Measurements from ENCODE around the gene NIPAL4. TPM values are rescaled to one million over a fixed set of nuclear protein-coding genes. Genes with fewer than 3 reads are reported as not detected.

The NIPAL4 gene
- polyA plus RNA-seq, 3 donors = 0.32 to 0.62 (median 0.39) TPM

DNA sequence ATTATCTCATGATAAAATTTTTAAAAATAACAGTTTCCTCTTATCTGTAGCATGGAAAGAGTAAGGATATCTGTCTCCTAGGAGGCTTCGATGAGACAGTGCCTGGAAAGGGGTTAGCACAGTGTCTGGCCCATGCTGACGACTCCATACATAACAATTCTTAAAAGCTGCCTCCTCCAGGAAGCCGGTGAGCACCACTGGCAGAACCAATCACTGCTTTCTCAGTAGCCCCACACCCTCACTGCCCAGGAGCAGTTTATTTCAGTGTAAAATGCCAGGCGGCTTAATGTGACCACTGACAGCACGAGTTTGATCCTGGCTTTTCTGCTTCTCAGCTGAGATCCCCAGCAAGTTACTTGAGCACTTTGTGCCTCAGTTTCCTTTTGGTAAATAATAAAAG, 1.2 kb upstream of the NIPAL4 start:
- DNase-seq (ENCODE audit: extremely low read depth in 1 of 11, low read depth in 9 of 11, low spot score in 4 of 11) = no peak

DNA sequence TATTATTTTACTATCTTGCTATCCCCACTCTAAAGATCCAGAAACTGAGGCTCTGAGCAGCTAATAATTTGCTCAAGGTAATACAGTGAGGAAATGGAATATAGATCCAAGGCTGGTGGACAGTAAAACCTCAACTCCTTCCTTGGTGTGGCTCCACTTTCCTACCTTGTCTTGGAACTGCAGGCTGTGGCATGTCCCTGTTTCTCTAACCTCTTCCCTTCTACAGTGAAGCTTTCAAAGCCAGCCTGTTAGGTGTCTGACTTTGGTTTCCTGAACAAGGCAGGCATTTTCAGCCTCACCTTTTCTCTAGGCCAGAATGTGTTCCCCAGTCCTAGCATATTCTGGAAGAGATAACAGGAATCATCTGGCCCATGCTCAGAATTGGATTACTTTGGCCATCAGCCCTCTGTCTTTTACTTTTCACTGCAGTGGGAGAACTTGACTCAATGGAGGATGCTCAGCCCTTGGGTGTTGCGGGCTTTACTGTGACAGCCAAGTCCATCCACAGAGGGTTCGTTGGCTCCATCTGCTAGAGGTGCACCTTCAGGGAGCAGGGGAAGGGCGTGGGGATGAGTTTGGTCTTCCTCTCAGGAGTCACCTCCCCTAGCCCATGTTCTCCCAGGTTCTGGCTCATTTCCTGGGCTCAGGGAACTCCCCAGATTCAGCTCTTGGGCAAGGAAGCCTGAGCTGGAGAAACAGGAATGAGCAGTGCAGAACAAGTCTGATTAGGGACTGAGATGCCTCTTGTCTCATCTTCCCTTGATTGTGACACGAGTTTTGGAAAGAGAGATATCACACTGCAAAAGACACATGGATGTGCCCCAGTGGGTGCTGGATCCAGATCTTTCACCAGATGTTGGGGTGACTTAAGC, 1.1 kb downstream of the NIPAL4 start:
- DNase-seq (ENCODE audit: extremely low read depth in 1 of 11, low read depth in 9 of 11, low spot score in 4 of 11) = no peak

DNA sequence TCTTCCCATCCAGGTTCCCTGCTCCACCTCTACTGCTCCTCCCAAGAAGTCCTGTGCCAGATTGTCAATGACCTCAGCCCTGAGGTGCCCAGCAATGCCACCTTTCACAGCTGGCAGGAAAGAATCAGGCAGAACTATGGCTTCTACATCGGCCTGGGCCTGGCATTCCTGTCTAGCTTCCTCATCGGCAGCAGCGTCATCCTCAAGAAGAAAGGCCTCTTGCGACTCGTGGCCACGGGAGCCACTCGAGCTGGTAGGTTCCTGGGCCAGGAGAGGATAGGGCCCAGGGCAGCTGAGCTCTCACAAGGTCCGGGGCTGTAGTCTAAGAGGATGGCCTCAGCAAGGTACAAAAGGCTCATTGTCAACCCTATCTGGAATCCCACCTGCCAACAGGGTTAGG, 3.1 kb downstream of the NIPAL4 start:
- no peak for DNase-seq (ENCODE audit: extremely low read depth in 1 of 11, low read depth in 9 of 11, low spot score in 4 of 11)

DNA sequence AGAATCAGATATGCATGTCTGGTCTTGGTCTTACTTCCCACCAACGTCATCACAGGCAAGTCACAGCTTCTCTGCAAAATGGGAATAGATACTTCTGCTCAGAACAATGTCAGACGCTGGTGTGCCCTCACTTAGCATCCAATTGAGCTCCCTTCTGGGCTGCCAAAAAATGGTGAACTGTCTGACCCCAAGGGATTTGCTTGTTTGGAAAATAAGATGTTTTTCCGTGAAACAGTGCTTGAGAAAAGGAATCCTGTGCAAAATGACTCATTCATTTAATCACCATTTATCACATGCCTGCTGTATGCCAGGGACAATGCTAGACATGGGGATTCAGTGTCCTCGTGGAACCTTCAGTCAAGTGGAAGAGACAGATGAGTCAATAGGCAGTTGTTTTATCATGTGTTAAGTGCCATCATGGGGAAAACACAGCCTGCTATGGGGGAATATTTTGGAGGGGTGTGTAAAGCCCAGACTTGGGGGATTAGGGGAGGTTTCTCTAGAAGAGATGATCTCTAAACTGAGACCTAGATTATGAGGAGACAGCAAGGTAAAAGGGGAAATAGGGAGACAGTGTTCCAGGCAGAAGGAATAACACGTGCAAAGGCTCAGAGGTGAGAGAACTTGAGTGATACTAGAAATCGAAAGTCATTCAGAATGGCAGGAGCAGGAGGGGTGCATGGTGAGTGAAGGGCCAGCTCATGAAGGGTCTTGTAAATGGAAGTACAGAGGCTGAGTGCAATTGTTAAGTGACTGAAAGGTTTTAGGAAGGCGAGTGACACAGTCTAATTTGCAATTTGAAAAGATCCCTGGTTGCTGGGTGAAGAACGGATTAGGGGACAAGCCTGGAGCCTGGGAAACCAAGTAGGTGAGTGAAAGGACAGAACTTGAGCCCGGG, 3.9 kb downstream of the NIPAL4 start:
- no peak for DNase-seq (ENCODE audit: extremely low read depth in 1 of 11, low read depth in 9 of 11, low spot score in 4 of 11)

DNA sequence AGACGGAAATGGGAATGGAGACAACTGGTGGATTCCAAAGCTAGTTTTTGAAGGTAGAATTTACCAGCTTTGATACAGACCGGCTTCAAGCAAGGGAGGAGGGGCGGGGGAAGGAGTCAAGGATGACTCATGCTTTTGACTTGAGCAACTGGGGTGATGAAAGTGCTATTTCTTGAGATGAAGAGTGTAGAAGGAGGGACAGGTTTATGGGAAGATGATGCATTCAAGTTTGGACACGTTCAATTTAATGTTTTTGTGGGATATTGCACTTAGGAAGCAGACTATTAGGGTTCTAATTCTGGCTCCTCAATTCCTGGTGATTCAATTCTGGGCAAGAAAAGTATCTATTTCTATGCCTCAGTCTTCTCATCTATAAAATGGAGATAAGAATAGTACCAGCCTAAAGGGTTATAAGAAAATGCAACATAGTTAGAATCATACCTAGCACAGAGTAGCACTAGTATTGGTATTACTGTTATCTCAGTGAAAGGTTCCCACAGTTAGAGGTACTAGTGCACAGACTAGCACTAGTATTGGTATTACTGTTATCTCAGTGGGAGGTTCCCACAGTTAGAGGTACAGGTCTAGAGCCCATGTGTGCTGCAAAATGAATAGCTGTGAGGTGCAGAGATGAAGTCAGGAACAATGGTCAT, 4.6 kb downstream of the NIPAL4 start:
- DNase-seq (ENCODE audit: extremely low read depth in 1 of 11, low read depth in 9 of 11, low spot score in 4 of 11) = no peak

DNA sequence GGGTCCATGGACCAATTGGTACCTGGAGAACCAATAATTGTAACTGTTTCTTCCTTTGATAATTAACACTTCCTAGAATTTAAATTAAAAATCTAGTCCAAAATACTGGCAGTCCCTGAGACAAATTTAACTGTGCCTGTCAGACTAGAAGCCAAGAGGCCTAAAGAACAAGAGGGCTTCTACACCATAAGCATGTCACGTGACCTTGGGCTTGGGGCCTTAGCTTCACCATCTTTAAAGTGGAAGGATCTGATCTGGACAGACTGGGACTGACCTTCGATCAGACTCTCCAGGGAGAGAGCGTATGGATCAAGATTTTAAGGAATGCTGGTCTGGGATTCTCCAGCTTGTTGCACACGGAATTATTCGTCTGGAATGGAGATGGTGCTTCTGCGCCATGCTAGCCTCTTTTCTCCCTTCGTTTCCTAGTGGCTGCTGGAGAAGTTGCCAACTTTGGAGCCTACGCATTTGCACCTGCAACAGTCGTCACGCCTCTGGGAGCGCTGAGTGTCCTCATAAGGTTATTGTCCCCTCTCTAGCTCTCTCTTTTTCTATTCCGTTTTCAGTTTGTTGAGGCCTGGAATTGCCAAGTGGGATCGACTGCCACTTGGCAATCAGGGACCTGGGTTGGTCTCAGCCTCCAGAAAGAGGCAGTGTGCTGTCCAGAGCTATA, 8.4 kb downstream of the NIPAL4 start:
- no peak for DNase-seq (ENCODE audit: extremely low read depth in 1 of 11, low read depth in 9 of 11, low spot score in 4 of 11)

DNA sequence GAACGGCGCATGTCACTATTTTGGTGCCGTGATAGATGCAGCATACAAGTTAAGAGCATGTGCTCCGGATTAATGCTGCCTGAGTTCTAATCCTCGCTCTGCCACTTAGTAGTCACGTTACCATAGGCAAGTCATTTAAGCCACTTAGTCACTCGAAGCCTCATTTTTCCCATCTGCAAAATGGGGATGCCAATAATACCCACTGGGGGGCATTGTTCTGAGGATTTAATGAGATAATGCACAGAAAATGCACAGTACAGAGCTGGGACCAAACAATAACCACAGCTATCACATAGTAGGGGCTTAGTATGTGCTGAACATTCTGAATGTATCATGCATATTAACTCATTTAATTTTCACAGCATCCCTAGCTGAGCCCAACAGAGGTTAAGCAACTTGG, 9.1 kb downstream of the NIPAL4 start:
- no peak for DNase-seq (ENCODE audit: extremely low read depth in 1 of 11, low read depth in 9 of 11, low spot score in 4 of 11)

DNA sequence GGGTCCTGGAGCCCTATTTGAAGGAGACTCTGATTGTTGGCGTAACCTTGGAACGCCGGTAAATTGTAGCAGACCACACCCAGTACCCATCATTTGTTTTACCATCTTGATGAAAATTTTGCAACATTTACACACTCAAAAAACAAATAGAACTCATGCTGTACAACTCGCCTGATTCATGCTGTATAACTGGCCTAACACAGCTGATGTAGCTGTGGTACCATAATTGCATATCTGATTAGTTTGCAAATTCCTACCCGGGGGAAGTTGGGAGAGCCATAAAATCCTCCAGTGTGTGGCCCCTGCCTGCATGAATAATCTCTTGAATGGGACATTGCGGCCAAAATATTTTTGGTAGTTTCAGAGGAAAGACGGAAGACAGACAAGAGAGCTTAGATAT, 9.7 kb downstream of the NIPAL4 start:
- DNase-seq (ENCODE audit: extremely low read depth in 1 of 11, low read depth in 9 of 11, low spot score in 4 of 11) = no peak

DNA sequence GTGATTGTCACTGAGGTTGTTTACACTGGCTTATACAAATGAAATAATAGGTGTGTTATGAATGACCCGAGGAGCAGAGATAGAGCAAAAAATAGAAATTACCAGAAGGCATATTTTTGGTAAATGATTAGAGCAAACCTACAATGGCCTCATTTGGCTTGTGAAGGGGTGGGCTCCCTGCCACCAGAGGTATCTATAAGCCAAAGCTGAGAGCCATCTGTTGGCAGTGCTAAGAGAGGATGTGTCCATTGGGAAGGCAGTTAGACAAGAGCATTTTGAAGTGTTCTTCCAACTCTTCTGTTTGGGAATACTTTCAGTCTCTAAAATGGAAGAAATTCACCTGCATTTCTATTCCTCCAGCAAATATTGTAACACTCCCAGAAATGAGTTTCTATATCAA, 10.6 kb downstream of the NIPAL4 start:
- no peak for DNase-seq (ENCODE audit: extremely low read depth in 1 of 11, low read depth in 9 of 11, low spot score in 4 of 11)

DNA sequence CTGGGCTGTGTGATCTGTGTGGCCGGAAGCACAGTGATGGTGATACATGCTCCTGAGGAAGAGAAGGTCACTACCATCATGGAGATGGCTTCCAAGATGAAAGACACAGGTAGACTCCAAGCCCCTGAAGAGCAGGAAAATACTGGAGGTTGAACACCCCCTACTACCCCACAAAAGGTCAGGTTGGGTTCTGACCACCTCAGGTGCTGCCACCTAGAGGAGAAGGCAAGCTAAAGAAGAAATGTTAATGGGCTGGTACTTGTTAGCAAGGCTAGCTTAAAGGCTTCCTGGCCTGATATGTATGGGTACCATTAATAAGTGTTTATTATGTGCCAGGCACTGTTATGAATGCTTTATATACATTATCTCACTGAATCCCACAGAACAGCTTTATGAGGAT, 11.7 kb downstream of the NIPAL4 start:
- no peak for DNase-seq (ENCODE audit: extremely low read depth in 1 of 11, low read depth in 9 of 11, low spot score in 4 of 11)

DNA sequence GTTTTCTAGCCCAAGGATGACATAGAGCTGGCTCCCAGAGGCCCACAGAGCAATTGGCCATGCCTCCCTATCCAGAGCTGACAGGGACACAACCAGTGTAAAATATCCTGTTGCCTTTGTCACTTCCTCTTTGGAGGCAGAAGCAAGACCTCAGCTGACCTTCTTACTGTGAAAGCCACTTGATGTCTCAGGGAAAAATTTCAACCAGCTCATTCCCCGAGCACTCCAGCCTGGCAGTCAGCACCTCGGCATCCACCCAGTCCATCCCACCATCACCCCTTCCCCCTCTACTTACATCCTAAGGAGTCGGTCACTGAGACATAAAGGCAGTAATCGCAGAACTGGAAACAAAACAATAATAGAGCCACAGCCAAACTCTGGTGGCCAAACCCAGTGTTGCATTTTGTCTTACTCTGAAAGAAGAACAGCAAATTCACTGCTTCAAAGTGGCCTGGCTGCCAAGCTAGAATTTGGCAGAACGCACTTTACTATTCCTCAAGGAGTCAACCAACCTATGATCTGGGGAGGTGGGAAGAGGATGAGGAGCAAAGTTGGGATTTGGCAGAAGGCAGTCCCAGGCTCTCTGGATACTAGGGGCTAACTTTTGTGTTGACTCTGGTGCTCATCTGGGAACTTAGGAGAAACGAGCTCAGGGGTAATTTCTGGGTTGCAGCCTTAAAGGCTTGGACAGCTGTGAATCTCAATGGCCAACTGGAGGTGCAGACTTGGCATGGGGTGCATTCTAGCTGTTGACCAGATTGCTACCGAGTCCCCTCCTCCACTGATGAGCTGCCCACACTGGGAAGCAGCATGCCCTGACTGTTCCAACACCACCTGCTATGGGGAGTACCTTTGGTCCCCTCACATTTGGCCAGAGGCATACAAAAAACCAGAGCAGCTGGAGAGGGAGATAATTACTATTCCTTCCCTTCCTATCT, 13.6 kb downstream of the NIPAL4 start:
- DNase-seq (ENCODE audit: extremely low read depth in 1 of 11, low read depth in 9 of 11, low spot score in 4 of 11) = no peak

DNA sequence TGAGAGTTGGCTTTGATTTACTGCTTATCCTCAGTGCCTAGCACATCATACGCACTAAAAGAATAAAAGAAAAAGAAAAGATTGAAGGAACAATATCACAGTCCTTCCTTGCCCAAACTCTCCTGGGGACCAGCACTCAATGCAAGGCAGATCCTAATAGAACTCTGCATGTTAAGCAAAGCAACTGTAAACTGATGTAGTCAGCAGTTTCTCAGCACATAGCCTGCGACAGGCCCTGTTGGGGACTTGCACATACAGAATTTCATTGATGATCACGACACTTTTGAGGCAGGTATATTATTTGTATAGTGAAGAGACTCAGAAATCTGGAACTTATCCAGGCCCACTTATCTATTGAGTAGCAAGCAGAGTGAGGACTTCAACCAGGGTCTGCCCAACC, 15.4 kb downstream of the NIPAL4 start:
- no peak for DNase-seq (ENCODE audit: extremely low read depth in 1 of 11, low read depth in 9 of 11, low spot score in 4 of 11)

DNA sequence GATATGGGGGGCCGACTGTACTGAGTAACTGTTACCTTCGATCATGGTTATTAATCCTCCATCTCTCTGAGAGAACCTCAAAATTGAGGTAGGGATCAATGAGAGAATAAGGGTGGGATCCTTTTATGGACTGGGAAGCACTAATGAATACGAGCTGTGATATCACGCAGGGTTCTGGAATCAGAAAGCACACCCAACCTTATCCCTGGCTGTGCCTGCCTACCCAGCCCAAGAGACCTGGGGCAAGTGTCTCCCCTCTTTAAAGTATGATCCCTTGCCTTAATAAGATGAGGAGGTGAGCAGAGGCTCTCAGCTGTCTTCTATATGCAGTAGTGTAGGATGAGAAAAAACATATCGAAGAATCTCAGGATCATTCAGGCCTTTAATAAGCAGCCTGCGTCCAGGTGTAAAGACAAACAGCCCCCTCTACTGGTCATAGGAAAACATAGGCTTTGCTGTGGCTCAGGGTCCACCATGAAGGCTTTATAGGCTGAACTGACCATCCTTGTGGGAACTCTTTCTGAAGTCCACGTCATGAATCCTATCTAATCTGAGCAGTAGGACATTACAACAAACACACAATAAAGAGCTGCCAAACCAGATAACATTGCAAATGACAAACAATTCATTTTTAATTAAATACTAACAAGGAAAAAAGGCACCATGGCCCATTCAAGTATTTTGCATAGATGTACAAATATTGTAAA, 16.8 kb downstream of the NIPAL4 start:
- DNase-seq (ENCODE audit: extremely low read depth in 1 of 11, low read depth in 9 of 11, low spot score in 4 of 11) = peak in 10 of 11 donors; percentile 33 to 75 (median 54)

DNA sequence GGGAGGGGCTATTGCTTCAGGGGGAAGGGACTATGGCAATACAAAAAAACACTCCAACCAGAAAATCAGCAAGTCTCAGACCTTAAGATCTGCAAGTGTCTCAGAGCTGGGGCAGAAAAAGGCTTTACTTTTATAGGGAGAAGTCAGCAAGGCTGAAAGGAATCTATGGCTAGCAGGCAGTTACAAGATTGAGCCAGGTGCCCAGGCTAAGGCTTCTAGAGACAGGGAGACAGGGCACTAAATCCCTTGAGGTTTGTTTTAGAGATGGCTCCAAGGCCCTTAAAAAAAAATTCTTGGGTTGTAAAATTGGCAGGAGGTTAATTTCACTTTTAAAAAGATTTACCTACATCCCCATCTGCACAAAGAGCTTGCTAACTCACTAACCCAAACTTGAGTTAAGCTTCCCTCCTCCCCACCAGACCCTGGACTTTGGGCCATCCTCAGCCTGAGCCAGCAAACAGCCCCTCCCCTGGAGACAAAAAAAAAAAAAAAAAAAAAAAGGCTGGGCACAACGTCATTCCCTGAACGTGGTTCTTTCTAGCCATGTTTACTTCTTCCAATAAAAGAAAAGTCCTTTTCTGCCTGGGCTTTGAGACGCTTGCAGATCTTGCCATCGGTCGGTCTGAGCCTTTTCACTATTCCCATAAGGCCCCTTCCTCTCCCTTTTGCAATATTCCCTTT, 17.9 kb downstream of the NIPAL4 start:
- DNase-seq (ENCODE audit: extremely low read depth in 1 of 11, low read depth in 9 of 11, low spot score in 4 of 11) = no peak

DNA sequence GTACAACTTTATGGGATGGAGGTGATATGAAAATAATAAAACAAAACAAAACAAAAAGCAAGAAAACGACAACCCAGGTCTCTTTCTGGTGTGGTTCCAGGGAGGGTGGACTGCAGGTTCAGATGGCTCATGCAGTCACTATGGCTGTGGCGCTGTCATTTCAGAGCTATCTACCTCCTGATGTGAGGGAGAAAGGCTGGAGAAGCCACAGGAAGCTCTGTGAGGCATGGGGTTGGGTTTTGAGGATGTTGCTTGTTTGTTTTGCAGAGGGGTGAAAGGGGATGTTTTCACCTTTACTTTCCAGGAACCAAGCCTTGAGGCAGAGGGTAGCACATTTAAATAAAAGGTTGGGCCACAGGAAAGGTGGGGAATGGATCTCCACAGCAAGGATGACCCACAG, 18.7 kb downstream of the NIPAL4 start:
- no peak for DNase-seq (ENCODE audit: extremely low read depth in 1 of 11, low read depth in 9 of 11, low spot score in 4 of 11)

DNA sequence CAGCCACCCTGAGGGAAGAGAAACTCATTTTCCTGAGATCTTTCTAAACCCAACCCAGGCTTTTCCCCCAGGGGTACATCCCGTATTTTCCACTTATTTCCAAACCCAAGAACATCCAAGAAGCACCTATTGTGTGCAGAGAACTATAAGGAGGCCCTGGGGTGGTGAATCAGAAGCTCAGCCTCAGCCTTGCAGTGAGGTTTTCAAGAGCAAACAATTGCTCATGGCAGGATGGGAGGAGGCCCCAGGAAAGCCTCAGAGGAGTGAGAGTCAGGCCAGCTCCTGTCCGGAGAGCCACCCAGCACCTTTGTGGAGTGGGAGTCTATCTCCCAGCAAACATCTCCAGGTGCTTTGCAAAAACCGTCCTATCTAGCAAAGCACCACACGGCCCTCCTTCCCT, 19.2 kb downstream of the NIPAL4 start:
- DNase-seq (ENCODE audit: extremely low read depth in 1 of 11, low read depth in 9 of 11, low spot score in 4 of 11) = no peak

Data from renal cortex interstitium (tissue), 11 donors.